OCI-LY7 (cell line): ENCODE data around the gene TANC1.

Source experiments
- EZH2phosphoT487 ChIP-seq: fragments of 200-600 bp; sonication (generic); IDR thresholded peaks from 2 replicates; pipeline ENCODE4 v1.6.1; 2018; ENCODE audit warnings: low read depth, borderline replicate concordance, mild to moderate bottlenecking, mixed run types, antibody characterized with exemption, low read length, moderate library complexity, mixed read lengths
- TF ChIP-seq, protein P1 (sequence below): fragments of 200-600 bp; sonication (generic); conservative IDR thresholded peaks from 2 replicates; pipeline ENCODE4 v1.5.1; 2014; ENCODE audit warnings: mild to moderate bottlenecking, antibody characterized with exemption, low read length, moderate library complexity, mixed read lengths

DNA sequence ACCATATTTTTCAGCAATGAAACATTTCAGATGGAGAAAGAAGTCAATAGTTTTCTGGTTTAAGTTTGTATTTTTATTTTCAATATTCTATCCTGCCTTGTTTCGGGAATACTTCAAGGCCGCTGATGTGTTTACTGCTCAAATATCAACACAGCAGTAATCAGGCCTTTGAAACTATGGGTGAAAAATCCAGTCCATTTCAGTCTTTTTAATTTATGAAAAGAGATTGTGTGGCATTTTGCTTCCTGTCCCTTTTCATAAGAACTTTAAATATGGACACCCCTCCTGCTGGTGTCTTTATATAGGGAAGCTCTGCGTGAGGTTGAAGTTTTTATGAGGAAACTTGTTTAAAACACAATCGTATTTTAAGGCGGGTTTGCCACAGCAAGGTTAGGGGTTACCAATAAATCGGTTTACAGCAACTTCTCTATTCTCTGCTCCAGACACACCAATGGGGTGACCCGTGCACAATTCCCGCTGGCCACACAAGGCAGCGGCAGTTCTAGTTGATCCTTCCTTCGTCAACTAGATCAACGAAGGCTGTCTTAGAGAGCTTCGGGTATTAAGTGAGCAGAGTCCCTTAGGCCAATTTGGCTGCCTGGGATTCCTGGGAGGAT lies 1.2 kb upstream of the TANC1 start:
- TF ChIP-seq, protein P1, sequence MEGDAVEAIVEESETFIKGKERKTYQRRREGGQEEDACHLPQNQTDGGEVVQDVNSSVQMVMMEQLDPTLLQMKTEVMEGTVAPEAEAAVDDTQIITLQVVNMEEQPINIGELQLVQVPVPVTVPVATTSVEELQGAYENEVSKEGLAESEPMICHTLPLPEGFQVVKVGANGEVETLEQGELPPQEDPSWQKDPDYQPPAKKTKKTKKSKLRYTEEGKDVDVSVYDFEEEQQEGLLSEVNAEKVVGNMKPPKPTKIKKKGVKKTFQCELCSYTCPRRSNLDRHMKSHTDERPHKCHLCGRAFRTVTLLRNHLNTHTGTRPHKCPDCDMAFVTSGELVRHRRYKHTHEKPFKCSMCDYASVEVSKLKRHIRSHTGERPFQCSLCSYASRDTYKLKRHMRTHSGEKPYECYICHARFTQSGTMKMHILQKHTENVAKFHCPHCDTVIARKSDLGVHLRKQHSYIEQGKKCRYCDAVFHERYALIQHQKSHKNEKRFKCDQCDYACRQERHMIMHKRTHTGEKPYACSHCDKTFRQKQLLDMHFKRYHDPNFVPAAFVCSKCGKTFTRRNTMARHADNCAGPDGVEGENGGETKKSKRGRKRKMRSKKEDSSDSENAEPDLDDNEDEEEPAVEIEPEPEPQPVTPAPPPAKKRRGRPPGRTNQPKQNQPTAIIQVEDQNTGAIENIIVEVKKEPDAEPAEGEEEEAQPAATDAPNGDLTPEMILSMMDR, result no peak
- no peak for TF ChIP-seq EZH2phosphoT487
